MM.1S (cell line): ENCODE data around the gene ATP6V1F.

ENCODE experiments used
- DNase-seq: peaks from one replicate; pipeline ENCODE4 v3.0.0-alpha.2; 2015
- H2AFZ ChIP-seq: fragments of 300-600 bp; sonication (generic); 2 replicates; pipeline ENCODE4 v1.6.0; 2016; ENCODE audit warnings: antibody characterized with exemption, low read length
- H3F3A ChIP-seq: fragments of 300-600 bp; sonication (generic); 2 replicates; pipeline ENCODE4 v1.6.1; 2016; ENCODE audit warnings: mild to moderate bottlenecking, antibody characterized with exemption, low read length, moderate library complexity, mixed read lengths; ENCODE audit not compliant: insufficient read depth
- H3K27ac ChIP-seq: fragments of 300-600 bp; sonication (generic); 2 replicates; pipeline ENCODE4 v1.5.1; 2016; ENCODE audit warnings: mild to moderate bottlenecking, low read length
- H3K27me3 ChIP-seq: fragments of 300-600 bp; sonication (generic); replicated peaks from 2 replicates; pipeline ENCODE4 v1.6.0; 2016; ENCODE audit warnings: low read length; ENCODE audit not compliant: insufficient read depth
- H3K36me3 ChIP-seq: fragments of 300-600 bp; sonication (generic); replicated peaks from 2 replicates; pipeline ENCODE4 v1.6.1; 2016; ENCODE audit warnings: mild to moderate bottlenecking, low read length, mixed read lengths; ENCODE audit not compliant: insufficient read depth
- H3K4me1 ChIP-seq: fragments of 300-600 bp; sonication (generic); 2 replicates; pipeline ENCODE4 v1.6.1; 2016; ENCODE audit warnings: low read length, mixed read lengths
- H3K4me2 ChIP-seq: fragments of 300-600 bp; sonication (generic); 2 replicates; pipeline ENCODE4 v1.6.0; 2016; ENCODE audit warnings: low read depth, low read length
- H3K4me3 ChIP-seq: fragments of 300-600 bp; sonication (generic); 2 replicates; pipeline ENCODE4 v1.5.1; 2016; ENCODE audit warnings: low read length, mixed read lengths
- H3K79me2 ChIP-seq: fragments of 300-600 bp; sonication (generic); 2 replicates; pipeline ENCODE4 v1.6.1; 2016; ENCODE audit warnings: mixed run types, low read length, mixed read lengths
- H3K9ac ChIP-seq: fragments of 300-600 bp; sonication (generic); 2 replicates; pipeline ENCODE4 v1.6.1; 2016; ENCODE audit warnings: low read length, mixed read lengths
- H3K9me2 ChIP-seq: fragments of 300-600 bp; sonication (generic); replicated peaks from 2 replicates; pipeline ENCODE4 v1.6.1; 2016; ENCODE audit warnings: mild to moderate bottlenecking, low read length, mixed read lengths; ENCODE audit not compliant: insufficient read depth
- H3K9me3 ChIP-seq: fragments of 300-600 bp; sonication (generic); replicated peaks from 2 replicates; pipeline ENCODE4 v1.6.1; 2016; ENCODE audit warnings: mild to moderate bottlenecking, low read length, mixed read lengths; ENCODE audit not compliant: insufficient read depth
- H4K20me1 ChIP-seq: fragments of 300-600 bp; sonication (generic); 2 replicates; pipeline ENCODE4 v1.6.1; 2016; ENCODE audit warnings: mild to moderate bottlenecking, low read length, moderate library complexity, mixed read lengths; ENCODE audit not compliant: insufficient read depth
- CTCF ChIP-seq: fragments of 300-600 bp; sonication (generic); IDR thresholded peaks from 2 replicates; pipeline ENCODE4 v1.5.1; 2016; ENCODE audit warnings: antibody characterized with exemption, low read length, mixed read lengths
- EZH2 ChIP-seq: fragments of 300-600 bp; sonication (generic); optimal IDR thresholded peaks from 2 replicates; pipeline ENCODE3; 2017; ENCODE audit warnings: low read depth, mild to moderate bottlenecking, antibody characterized with exemption, low read length, mixed read lengths
- EZH2phosphoT487 ChIP-seq: fragments of 300-600 bp; sonication (generic); IDR thresholded peaks from 2 replicates; pipeline ENCODE4 v1.6.1; 2018; ENCODE audit warnings: antibody characterized with exemption, low read length

ATP6V1F gene

GRCh38 chr7:128867241-128867640 is 4.6 kb downstream of the ATP6V1F start:
- H3K79me2 ChIP-seq: peaks cover 31% of the 10 kb centered on the region
- no peaks in the 10 kb centered on the region for H3K9me2 ChIP-seq
- no peak overlapping the region for H2AFZ ChIP-seq
- no peak overlapping the region for H3K4me2 ChIP-seq
- H3K36me3 ChIP-seq: no peaks in the 10 kb centered on the region
- no peaks in the 10 kb centered on the region for H3K27me3 ChIP-seq
- no peak overlapping the region for H3K9ac ChIP-seq
- peaks cover 12% of the 10 kb centered on the region; the same call in 1 of the 2 replicates for H3F3A ChIP-seq
- no peak for TF ChIP-seq EZH2
- no peak for TF ChIP-seq CTCF
- no peak for TF ChIP-seq EZH2phosphoT487
- no peak overlapping the region for H3K27ac ChIP-seq
- no peak overlapping the region for H3K4me3 ChIP-seq
- H3K4me1 ChIP-seq: peaks cover 5% of the 10 kb centered on the region
- no peaks in the 10 kb centered on the region for H4K20me1 ChIP-seq
- no peak for DNase-seq
- no peaks in the 10 kb centered on the region for H3K9me3 ChIP-seq

DNA sequence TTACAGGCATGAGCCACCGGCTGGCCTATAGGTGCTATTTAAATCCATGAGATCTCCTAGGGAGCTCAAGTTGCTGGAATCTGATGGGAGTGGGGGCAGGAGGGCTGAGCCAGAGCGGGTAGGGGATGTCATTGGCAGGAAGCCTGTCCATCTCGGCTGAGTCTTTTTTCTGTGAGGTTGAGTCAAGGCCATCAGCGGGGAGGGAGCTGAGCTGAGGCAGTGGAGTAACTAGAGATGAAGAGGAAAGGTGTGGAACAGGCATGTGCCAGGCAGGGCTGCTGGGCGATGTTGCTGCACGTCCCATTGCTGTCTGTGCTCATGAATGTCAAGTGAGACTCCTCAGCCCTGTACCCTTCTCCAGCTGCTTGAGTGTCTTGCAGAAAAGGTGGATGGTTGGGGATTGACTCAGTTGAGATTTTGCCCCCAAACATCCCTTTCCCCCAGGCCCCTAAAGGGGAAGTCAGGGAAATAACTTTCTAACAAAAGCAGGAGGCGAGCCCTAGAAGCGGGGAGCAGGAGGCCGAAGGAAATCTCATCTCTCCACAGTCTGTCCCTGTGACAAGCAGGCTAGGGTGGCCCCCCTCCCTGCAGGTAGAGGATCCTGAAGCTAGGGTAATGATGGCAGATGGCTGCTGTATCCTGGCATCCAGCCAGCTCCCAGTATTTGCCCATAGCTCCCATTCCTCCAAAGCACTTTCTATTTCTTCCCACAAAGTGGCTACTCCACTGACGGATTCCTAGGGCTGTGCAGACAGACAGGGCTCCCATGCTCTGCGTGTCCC is 5.4 kb downstream of the ATP6V1F start:
- H3K79me2 ChIP-seq: peaks cover 27% of the 10 kb centered on the region

GRCh38 chr7:128868624-128869137 is 6.0 kb downstream of the ATP6V1F start:
- H3K9me2 ChIP-seq: no peaks in the 10 kb centered on the region
- TF ChIP-seq CTCF: no peak
- TF ChIP-seq EZH2: no peak
- no peak for TF ChIP-seq EZH2phosphoT487
- H3K9ac ChIP-seq: peak overlapping the region; percentile 55; the same call in 1 of the 2 replicates
- H3K27me3 ChIP-seq: no peaks in the 10 kb centered on the region
- no peak overlapping the region; the same call in 1 of the 2 replicates for H3K27ac ChIP-seq
- peak overlapping the region; percentile 79 for H3K4me3 ChIP-seq
- H2AFZ ChIP-seq: peak overlapping the region; percentile 91
- DNase-seq: no peak
- H3F3A ChIP-seq: peaks cover 11% of the 10 kb centered on the region; the same call in 1 of the 2 replicates
- H4K20me1 ChIP-seq: no peaks in the 10 kb centered on the region
- H3K9me3 ChIP-seq: no peaks in the 10 kb centered on the region
- no peaks in the 10 kb centered on the region for H3K36me3 ChIP-seq
- peaks cover 21% of the 10 kb centered on the region for H3K79me2 ChIP-seq
- H3K4me2 ChIP-seq: peak overlapping the region; percentile 97
- 0 out of 2 replicates have a peak, but pooled peaks cover 3% of the 10 kb centered on the region for H3K4me1 ChIP-seq

More for the DNA sequence above, 5.4 kb downstream of the ATP6V1F start:
- H3K4me3 ChIP-seq: no peak overlapping the region
- no peaks in the 10 kb centered on the region for H3K9me2 ChIP-seq
- H3K4me2 ChIP-seq: peak overlapping the region; percentile 97
- DNase-seq: no peak
- H3F3A ChIP-seq: peaks cover 12% of the 10 kb centered on the region; the same call in 1 of the 2 replicates
- no peaks in the 10 kb centered on the region for H3K9me3 ChIP-seq
- H3K27me3 ChIP-seq: no peaks in the 10 kb centered on the region
- TF ChIP-seq EZH2phosphoT487: no peak
- no peak for TF ChIP-seq CTCF
- TF ChIP-seq EZH2: no peak
- H3K27ac ChIP-seq: no peak overlapping the region
- 0 out of 2 replicates have a peak, but pooled peaks cover 4% of the 10 kb centered on the region for H3K4me1 ChIP-seq
- no peak overlapping the region for H3K9ac ChIP-seq
- H4K20me1 ChIP-seq: no peaks in the 10 kb centered on the region
- no peak overlapping the region for H2AFZ ChIP-seq
- H3K36me3 ChIP-seq: no peaks in the 10 kb centered on the region
